ENCODE results near the gene IL7R.

GRCh38 chr5:35856765-35857351, at the start of gene IL7R:
- TF ChIP-seq EZH2 (IDR thresholded peaks at IDR 0.05), result no peak
- TF ChIP-seq YY1 (IDR thresholded peaks at IDR 0.05; ENCODE audit: extremely low read depth, insufficient replicate concordance, low read depth, low read length), result no peak
- no peak for TF ChIP-seq EZH2phosphoT487 (IDR thresholded peaks at IDR 0.05; ENCODE audit: borderline replicate concordance)
- no peak for TF ChIP-seq RAD21 (IDR thresholded peaks at IDR 0.05; ENCODE audit: low read depth)
- TF ChIP-seq POLR2A (IDR thresholded peaks at IDR 0.05; ENCODE audit: borderline replicate concordance, extremely low read depth, insufficient read depth, insufficient read length), result no peak
- TF ChIP-seq CTCF (IDR thresholded peaks at IDR 0.05 in 2 of 3, conservative IDR thresholded peaks at IDR 0.05 in 1 of 3; ENCODE audit: borderline replicate concordance in 1 of 3, insufficient read depth in 1 of 3, low read depth in 2 of 3, low read length in 2 of 3), result no peak
- TF ChIP-seq ZFX (IDR thresholded peaks at IDR 0.05), result no peak
- TF ChIP-seq EGR1 (IDR thresholded peaks at IDR 0.05; ENCODE audit: low read depth), result no peak

Data from HCT116 (cell line).